HG02885 (cell line): ENCODE data around the gene SULT2B1.
"Not testable (repeated sequence)": the region's sequence is repeated elsewhere in the genome, so short reads cannot be mapped to it uniquely, and the experiment has no call there.

Experiments
- ATAC-seq: cut with Tn5 transposase; IDR thresholded peaks from one replicate; pipeline ENCODE4 v1.9.1; 2021; ENCODE audit warnings: mild to moderate bottlenecking; ENCODE audit not compliant: unreplicated experiment, poor library complexity

The SULT2B1 gene

GRCh38 chr19:48631225-48631624, 79.3 kb downstream of the SULT2B1 start:
- no peak for ATAC-seq

GRCh38 chr19:48632286-48632685, 80.3 kb downstream of the SULT2B1 start:
- ATAC-seq: not testable (repeated sequence)

GRCh38 chr19:48632692-48633147, 80.7 kb downstream of the SULT2B1 start:
- ATAC-seq: no peak

- ATAC-seq: no peak
These were observed 81.4 kb downstream of the SULT2B1 start for GRCh38 chr19:48633148-48634035.

- no peak for ATAC-seq
These were observed 82.0 kb downstream of the SULT2B1 start for GRCh38 chr19:48634036-48634342.

- peak; percentile 42 for ATAC-seq
These were observed 82.7 kb downstream of the SULT2B1 start for GRCh38 chr19:48634424-48635262.

- no peak for ATAC-seq
These were observed 83.4 kb downstream of the SULT2B1 start for GRCh38 chr19:48635263-48635965.

- ATAC-seq: no peak
These were observed 84.2 kb downstream of the SULT2B1 start for GRCh38 chr19:48635966-48636858.

GRCh38 chr19:48636859-48637448, 85.0 kb downstream of the SULT2B1 start, which contains the start of gene DBP:
Gene DBP (minus strand): TSS chr19:48637379. CDS start chr19:48636994, 385 bp downstream.
- no peak for ATAC-seq

- ATAC-seq: peak; percentile 77
These were observed 85.5 kb downstream of the SULT2B1 start for GRCh38 chr19:48637449-48637947.

GRCh38 chr19:48637948-48638830, 86.2 kb downstream of the SULT2B1 start:
- peak; percentile 15 for ATAC-seq

GRCh38 chr19:48638831-48639381, 86.9 kb downstream of the SULT2B1 start:
- ATAC-seq: no peak

- no peak for ATAC-seq
These were observed 87.8 kb downstream of the SULT2B1 start for GRCh38 chr19:48639483-48640375.

- ATAC-seq: no peak
These were observed 89.9 kb downstream of the SULT2B1 start for GRCh38 chr19:48641850-48642249.

GRCh38 chr19:48642862-48643261, 90.9 kb downstream of the SULT2B1 start:
- ATAC-seq: no peak

- ATAC-seq: no peak
These were observed 92.4 kb downstream of the SULT2B1 start for GRCh38 chr19:48644355-48644754.
